Stimulated activated CD4-positive, alpha-beta T cell treated with anti-CD3 and anti-CD28 coated beads, TNF-alpha, amount 100 ng/mL, for 4 hours (primary cell): ENCODE measurements around the gene NHLH2.

Experiments used
- DNase-seq, 3 experiments: peaks; one replicate each; pipeline ENCODE4 v3.0.0-alpha.2; 2020; ENCODE audit warnings: low read depth in 3 of 3

NHLH2 gene

GRCh38 chr1:115840605-115841460 is at the start of gene NHLH2:
Gene NHLH2 (minus strand): TSS chr1:115841126. CDS start chr1:115838372, 2,754 bp downstream.
- DNase-seq, result no peak

- no peak for DNase-seq
Measured at GRCh38 chr1:115890580-115890979, 49.7 kb upstream of the NHLH2 start.

- no peak for DNase-seq
Measured at GRCh38 chr1:115888976-115889375, 48.0 kb upstream of the NHLH2 start.

GRCh38 chr1:115882913-115883902 is 42.3 kb upstream of the NHLH2 start:
- DNase-seq, result no peak

- no peak for DNase-seq
Measured at GRCh38 chr1:115880981-115881672, 40.2 kb upstream of the NHLH2 start.

GRCh38 chr1:115879977-115880376 is 39.1 kb upstream of the NHLH2 start:
- no peak for DNase-seq

- DNase-seq, result no peak
Measured at GRCh38 chr1:115877511-115877910, 36.6 kb upstream of the NHLH2 start.

GRCh38 chr1:115874904-115875303 is 34.0 kb upstream of the NHLH2 start:
- no peak for DNase-seq

GRCh38 chr1:115874497-115874896 is 33.6 kb upstream of the NHLH2 start:
- no peak for DNase-seq

- no peak for DNase-seq
Measured at GRCh38 chr1:115873184-115873583, 32.3 kb upstream of the NHLH2 start.

- DNase-seq, result no peak
Measured at GRCh38 chr1:115869064-115869463, 28.1 kb upstream of the NHLH2 start.

GRCh38 chr1:115867216-115867615 is 26.3 kb upstream of the NHLH2 start:
- no peak for DNase-seq

- DNase-seq, result no peak
Measured at GRCh38 chr1:115865704-115866380, 24.9 kb upstream of the NHLH2 start.

- DNase-seq, result no peak
Measured at GRCh38 chr1:115862403-115862802, 21.5 kb upstream of the NHLH2 start.

- no peak for DNase-seq
Measured at GRCh38 chr1:115854005-115854404, 13.1 kb upstream of the NHLH2 start.

- DNase-seq, result no peak
Measured at GRCh38 chr1:115850937-115851336, 10.0 kb upstream of the NHLH2 start.

- DNase-seq, result no peak
Measured at GRCh38 chr1:115847787-115848186, 6.9 kb upstream of the NHLH2 start.

- no peak for DNase-seq
Measured at GRCh38 chr1:115842948-115843347, 2.0 kb upstream of the NHLH2 start.

GRCh38 chr1:115839679-115840237 is 1.2 kb downstream of the NHLH2 start:
- DNase-seq, result no peak

GRCh38 chr1:115839029-115839678 is 1.8 kb downstream of the NHLH2 start:
- no peak for DNase-seq
